ENCODE measurements around the gene TMEM117.

Gene TMEM117

GRCh38 chr12:43835656-43836474 lies at the start of gene TMEM117:
TMEM117 (plus strand) TSS chr12:43836081.
- peak; percentile 28 for DNase-seq

- DNase-seq: no peak
Observed at GRCh38 chr12:43786899-43787693, 48.8 kb upstream of the TMEM117 start.

GRCh38 chr12:43789941-43790340 lies 45.9 kb upstream of the TMEM117 start:
- DNase-seq: no peak

- peak; percentile 6 for DNase-seq
Observed at GRCh38 chr12:43795716-43796280, 40.1 kb upstream of the TMEM117 start.

GRCh38 chr12:43797561-43798217 lies 38.2 kb upstream of the TMEM117 start:
- DNase-seq: no peak

- DNase-seq: peak; percentile 28
Observed at GRCh38 chr12:43805149-43805859, 30.6 kb upstream of the TMEM117 start.

- DNase-seq: peak; percentile 75
Observed at GRCh38 chr12:43805860-43806736, 29.8 kb upstream of the TMEM117 start, which contains the start of gene TWF1. TWF1 (minus strand) TSS chr12:43806317; CDS start chr12:43806245, 72 bp downstream.

GRCh38 chr12:43806737-43807072 lies 29.2 kb upstream of the TMEM117 start:
- no peak for DNase-seq

GRCh38 chr12:43807386-43807785 lies 28.5 kb upstream of the TMEM117 start:
- DNase-seq: no peak

GRCh38 chr12:43812057-43812456 lies 23.8 kb upstream of the TMEM117 start:
- DNase-seq: no peak

GRCh38 chr12:43812926-43813325 lies 23.0 kb upstream of the TMEM117 start:
- DNase-seq: no peak

- DNase-seq: no peak
Observed at GRCh38 chr12:43815416-43815815, 20.5 kb upstream of the TMEM117 start.

GRCh38 chr12:43816168-43816567 lies 19.7 kb upstream of the TMEM117 start:
- DNase-seq: no peak

- DNase-seq: no peak
Observed at GRCh38 chr12:43824207-43824775, 11.6 kb upstream of the TMEM117 start.

GRCh38 chr12:43826681-43827080 lies 9.2 kb upstream of the TMEM117 start:
- no peak for DNase-seq

GRCh38 chr12:43827093-43827492 lies 8.8 kb upstream of the TMEM117 start:
- no peak for DNase-seq

GRCh38 chr12:43832463-43833168 lies 3.3 kb upstream of the TMEM117 start:
- DNase-seq: no peak

GRCh38 chr12:43835264-43835655 lies 621 bp upstream of the TMEM117 start:
- DNase-seq: no peak

- DNase-seq: no peak
Observed at GRCh38 chr12:43836475-43836989, 651 bp downstream of the TMEM117 start.

GRCh38 chr12:43840338-43840737 lies 4.5 kb downstream of the TMEM117 start:
- no peak for DNase-seq

Measured in NCI-H510A treated with DMSO at 0.1 percent for 48 hours (cell line).